Activated T-cell treated with anti-CD3 and anti-CD28 coated beads, Interleukin-2, amount 50 U/mL, for 72 hours (primary cell): ENCODE results near the gene UBASH3B. TPM values are rescaled to one million over a fixed set of nuclear protein-coding genes. Genes with fewer than 3 reads are reported as not detected.
"Not testable (repeated sequence)": the region's sequence is repeated elsewhere in the genome, so short reads cannot be mapped to it uniquely, and the experiment has no call there.

Experiments used
- ATAC-seq, 2 donors: fragments of 150-1000 bp; cut with Tn5 transposase; replicated peaks in 1 of 2; 2 replicates each; pipeline ENCODE4 v1.10.0; 2021; ENCODE audit warnings: moderate library complexity in 2 of 2, mild to moderate bottlenecking in 1 of 2
- DNase-seq, 2 donors: peaks; one replicate each; pipeline ENCODE4 v3.0.0; 2021 to 2022; ENCODE audit warnings: mixed read lengths in 1 of 2
- H3K27ac Mint-ChIP-seq: one replicate; pipeline ENCODE4 v1.8.0; 2022; ENCODE audit warnings: mild to moderate bottlenecking, moderate library complexity, mixed read lengths
- H3K27me3 Mint-ChIP-seq: one replicate; pipeline ENCODE4 v1.8.0; 2022; ENCODE audit warnings: low read depth, mixed read lengths
- H3K36me3 Mint-ChIP-seq, 2 donors: one replicate each; pipeline ENCODE4 v1.8.0; 2022; ENCODE audit warnings: mixed read lengths in 2 of 2, mild to moderate bottlenecking in 1 of 2; ENCODE audit not compliant: insufficient read depth in 2 of 2
- H3K4me1 Mint-ChIP-seq: one replicate; pipeline ENCODE4 v1.8.0; 2022; ENCODE audit warnings: low read depth, mixed read lengths
- H3K4me3 Mint-ChIP-seq, 2 donors: one replicate each; pipeline ENCODE4 v1.8.0; 2022; ENCODE audit warnings: mild to moderate bottlenecking in 2 of 2, mixed read lengths in 2 of 2, moderate library complexity in 2 of 2
- H3K9me3 Mint-ChIP-seq, 2 donors: one replicate each; pipeline ENCODE4 v1.8.0; 2022; ENCODE audit warnings: mixed read lengths in 2 of 2
- total RNA-seq, 2 donors: library from RNA; stranded (reverse); gene quantifications; one replicate each; pipeline ENCODE4 v1.2.3, GENCODE V29; 2022

The UBASH3B gene
- total RNA-seq, 2 donors from 2014 or later: 6.9 to 18.5 TPM

DNA sequence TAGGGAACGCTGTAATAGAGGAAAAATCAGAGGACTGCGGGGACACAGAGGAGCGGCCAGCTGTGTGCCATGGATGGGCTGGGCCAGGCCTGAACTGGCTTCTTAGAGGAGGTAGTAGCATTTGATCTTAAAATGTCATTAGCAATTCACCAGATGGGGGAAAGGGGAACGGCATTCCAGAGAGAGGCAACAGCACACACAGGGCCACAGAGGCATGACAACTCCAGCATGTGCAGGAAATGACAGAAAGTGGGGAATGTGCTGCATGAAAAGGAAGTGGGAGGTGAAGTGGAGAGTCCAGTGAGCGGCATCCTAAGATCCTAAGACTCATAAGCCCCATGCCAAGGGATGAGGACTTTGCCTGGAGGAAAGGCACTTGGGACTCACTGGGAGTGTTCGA lies 69.0 kb downstream of the UBASH3B start:
- H3K4me1 Mint-ChIP-seq: peaks cover 88% of the 10 kb centered on the region
- H3K4me3 Mint-ChIP-seq: peak overlapping the region in 1 of 2 donors; percentile 10
- DNase-seq (no peak), ATAC-seq (no peak)
- no peaks in the 10 kb centered on the region for H3K36me3 Mint-ChIP-seq
- H3K9me3 Mint-ChIP-seq: no peaks in the 10 kb centered on the region
- H3K27me3 Mint-ChIP-seq: peaks cover 10% of the 10 kb centered on the region
- no peak overlapping the region for H3K27ac Mint-ChIP-seq

DNA sequence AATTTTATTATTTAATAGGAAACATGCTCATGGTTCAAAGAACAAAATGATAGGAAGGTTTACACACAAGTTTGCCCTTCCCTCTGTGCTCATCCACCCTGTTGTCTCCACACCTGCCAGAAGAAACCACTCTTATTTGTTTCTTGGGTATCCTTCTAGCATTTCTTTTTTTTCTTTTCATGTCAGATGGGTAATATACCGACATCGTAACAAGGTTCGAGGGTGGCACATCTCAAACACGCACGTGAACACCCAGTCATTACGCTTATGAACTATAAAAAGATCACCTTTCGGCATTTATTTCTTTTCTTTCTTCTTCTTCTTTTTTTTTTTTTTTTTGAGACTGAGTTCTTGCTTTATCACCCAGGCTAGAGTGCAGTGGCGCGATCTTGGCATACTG lies 70.5 kb downstream of the UBASH3B start:
- Mint-ChIP-seq H3K4me1 (peaks cover 75% of the 10 kb centered on the region), H3K27ac (no peak overlapping the region), H3K36me3 (no peaks in the 10 kb centered on the region), H3K9me3 (no peaks in the 10 kb centered on the region), H3K4me3 (peak overlapping the region in 1 of 2 donors; percentile 35), H3K27me3 (no peaks in the 10 kb centered on the region)
- ATAC-seq: no peak
- no peak for DNase-seq

DNA sequence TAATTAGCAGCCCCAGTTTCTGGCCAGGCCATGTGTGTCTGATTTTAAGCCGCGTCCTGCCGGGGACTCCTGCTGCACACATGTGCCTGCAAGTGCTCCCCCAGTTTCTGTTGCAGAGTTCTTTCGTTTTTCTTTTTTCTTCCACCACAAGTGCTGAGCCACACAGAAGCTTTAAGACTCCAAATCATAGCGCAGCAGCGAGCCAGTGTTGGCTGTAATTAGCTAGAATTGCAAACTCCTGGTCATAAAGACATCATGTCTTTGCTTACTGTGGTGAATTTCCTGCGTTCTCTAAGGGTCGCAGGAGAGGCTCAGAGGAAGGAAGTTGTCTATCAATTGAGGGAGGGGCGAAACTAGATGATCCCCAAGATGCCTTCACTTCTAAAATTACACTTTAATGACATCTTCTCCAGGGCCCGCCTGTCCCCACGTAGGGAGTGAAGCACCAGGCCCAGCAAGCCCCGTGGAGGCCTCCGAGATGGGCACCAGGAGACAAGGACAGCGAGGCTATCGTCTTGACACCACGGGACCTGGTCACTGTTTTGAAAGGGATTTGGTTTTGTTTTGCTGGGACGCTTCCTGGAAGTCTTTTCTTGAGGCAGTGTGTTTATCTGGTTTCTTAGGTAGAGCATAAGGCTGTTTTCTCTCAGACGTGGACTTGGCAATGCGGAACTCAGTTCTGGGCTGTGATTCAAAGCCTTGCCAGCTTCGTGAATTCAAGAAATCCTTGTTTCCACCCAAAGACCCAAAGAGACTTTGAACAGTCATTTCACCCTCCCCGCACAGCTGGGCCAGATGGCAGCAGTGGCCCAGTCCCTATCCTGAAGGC lies 71.8 kb downstream of the UBASH3B start:
- peaks cover 65% of the 10 kb centered on the region for H3K4me1 Mint-ChIP-seq
- no peaks in the 10 kb centered on the region for H3K36me3 Mint-ChIP-seq
- H3K9me3 Mint-ChIP-seq: no peaks in the 10 kb centered on the region
- DNase-seq (peak; percentile 46 to 55), ATAC-seq (peak; percentile 66 to 75)
- peak overlapping the region; percentile 66 for H3K27ac Mint-ChIP-seq
- peak overlapping the region; percentile 79 to 88 for H3K4me3 Mint-ChIP-seq
- no peaks in the 10 kb centered on the region for H3K27me3 Mint-ChIP-seq

DNA sequence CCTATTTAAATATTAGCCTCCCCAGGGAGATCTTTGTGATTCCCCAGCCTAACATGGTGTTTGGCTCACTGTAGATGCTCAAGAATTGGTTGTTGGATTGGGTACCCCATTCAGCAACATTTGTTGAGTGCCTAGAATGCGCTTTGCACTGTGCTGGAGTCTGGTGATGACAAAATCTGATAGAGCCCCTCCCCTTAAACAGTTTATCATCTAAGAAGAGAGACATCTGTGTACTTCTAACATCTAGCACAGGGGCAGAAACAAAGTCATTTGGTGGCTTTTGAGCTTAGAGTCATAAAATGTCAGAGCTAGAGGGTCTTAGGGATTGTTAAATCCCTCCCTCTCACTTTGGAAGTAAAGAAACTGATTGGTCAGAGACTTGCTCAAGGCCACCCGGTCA lies 73.0 kb downstream of the UBASH3B start:
- H3K36me3 Mint-ChIP-seq: no peaks in the 10 kb centered on the region
- no peak overlapping the region for H3K27ac Mint-ChIP-seq
- H3K27me3 Mint-ChIP-seq: no peaks in the 10 kb centered on the region

DNA sequence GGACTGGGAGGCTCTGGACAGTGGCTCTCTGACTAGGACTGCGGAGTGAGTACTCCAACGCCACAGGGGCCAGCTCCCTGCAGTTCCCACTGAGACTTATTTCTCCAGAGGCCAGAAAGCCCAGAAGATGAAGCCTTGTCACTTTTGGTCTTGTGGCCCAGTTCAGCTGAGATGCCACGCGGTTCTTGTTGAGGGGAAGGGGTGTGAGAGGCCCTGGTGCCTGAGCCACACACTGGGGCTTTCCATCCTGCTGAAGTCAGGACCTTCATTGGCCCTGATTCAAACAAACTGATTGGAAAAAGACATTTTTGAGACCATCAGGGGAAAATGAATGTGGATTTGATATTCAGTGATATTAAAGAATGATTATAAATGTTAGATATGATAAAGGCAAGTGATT lies 73.6 kb downstream of the UBASH3B start:
- Mint-ChIP-seq H3K27me3 (no peaks in the 10 kb centered on the region), H3K9me3 (peaks cover 0 to 1% of the 10 kb centered on the region in 2 donors), H3K36me3 (no peaks in the 10 kb centered on the region), H3K4me3 (peak overlapping the region in 1 of 2 donors; percentile 13), H3K27ac (no peak overlapping the region), H3K4me1 (peaks cover 64% of the 10 kb centered on the region)
- ATAC-seq (no peak), DNase-seq (no peak)

More for the DNA sequence above, 73.0 kb downstream of the UBASH3B start:
- ATAC-seq: no peak
- Mint-ChIP-seq H3K4me1 (peaks cover 67% of the 10 kb centered on the region), H3K9me3 (peaks cover 0 to 1% of the 10 kb centered on the region in 2 donors), H3K4me3 (peak overlapping the region in 1 of 2 donors; percentile 63)
- no peak for DNase-seq

DNA sequence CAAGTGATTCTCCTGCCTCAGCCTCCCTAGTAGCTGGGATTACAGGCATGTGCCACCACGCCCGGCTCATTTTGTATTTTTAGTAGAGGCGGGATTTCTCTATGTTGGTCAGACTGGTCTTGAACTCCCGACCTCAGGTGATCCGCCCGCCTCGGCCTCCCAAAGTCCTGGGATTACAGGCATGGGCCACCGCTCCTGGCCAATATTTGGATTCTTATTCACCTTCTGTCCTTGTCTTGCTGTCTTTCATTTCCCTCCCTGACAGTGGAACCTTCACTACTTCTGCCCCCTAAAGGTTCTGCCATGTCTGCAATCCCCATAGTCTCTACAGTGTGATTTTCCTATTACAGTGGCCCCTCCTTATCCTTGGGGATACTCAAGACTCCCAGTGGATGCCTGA lies 75.2 kb downstream of the UBASH3B start:
- peaks cover 61% of the 10 kb centered on the region for H3K4me1 Mint-ChIP-seq
- not testable (repeated sequence) for H3K36me3 Mint-ChIP-seq, H3K27ac Mint-ChIP-seq, H3K4me3 Mint-ChIP-seq, H3K9me3 Mint-ChIP-seq, DNase-seq, ATAC-seq, H3K27me3 Mint-ChIP-seq

DNA sequence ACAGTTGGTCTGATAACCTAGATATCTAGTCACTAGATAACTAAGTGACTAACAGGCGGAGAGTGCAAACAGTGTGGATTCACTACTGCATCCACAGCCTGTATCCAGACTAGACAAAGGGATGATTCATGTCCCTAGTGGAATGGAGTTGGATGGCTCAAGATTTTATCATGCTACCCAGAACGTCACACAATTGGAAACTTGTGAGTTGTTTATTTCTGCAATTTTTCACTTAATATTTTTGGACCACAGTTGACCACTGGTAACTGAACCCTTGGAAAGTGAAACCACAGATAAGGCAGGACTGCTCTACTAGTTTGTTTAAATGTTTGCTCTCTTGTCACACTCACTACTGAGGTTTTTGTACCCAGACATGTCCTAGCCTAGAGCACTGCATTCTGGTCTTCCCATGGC lies 76.0 kb downstream of the UBASH3B start:
- Mint-ChIP-seq H3K9me3 (peaks cover 0 to 1% of the 10 kb centered on the region in 2 donors), H3K4me3 (no peak overlapping the region), H3K27me3 (no peaks in the 10 kb centered on the region), H3K27ac (no peak overlapping the region), H3K4me1 (peaks cover 53% of the 10 kb centered on the region), H3K36me3 (no peaks in the 10 kb centered on the region)
- ATAC-seq (no peak), DNase-seq (no peak)

DNA sequence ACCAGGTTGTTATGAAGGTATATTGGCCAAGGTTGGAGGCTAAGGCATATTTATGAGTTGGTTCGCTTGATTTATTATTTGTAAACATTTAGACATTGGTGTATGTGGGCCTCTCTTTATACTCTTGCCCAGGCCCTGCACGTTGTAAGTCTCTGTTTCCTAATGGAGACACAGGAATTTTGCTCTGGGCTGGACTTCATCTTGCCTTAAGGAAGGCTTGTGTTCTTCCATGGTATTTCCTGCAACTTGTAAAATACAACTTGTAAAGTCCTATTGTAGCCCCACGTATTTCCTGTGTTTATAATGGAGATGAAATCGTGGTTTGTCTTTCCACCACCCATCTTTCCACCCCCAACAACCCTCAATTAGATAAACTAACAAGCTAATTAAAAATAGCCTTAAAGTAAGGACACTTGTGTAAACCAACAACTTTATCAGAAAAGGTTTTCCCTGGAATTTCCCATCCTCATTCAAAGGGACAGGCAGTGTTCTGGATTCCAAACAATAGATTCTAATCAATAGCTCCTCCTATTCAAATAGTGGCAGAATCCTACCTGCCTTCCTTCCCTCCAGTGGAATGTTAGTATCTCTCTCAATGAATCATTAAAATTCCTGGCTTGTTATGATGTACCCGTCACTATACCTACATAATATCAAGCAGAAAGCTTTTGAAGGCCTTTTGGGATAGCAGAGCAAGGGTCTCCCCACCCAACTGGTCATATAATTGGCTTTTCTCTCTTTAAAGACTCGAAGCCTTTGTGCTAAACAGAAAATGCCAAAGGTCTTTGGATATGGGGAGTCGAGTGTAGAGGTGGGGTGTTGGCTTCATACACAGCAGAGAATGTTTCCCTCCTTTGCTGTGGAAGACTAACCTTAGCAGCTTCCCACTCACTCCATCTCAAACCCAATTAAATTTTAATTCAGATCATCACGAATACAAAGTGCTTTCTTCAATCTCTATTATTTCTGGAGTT lies 77.1 kb downstream of the UBASH3B start:
- H3K27ac Mint-ChIP-seq: no peak overlapping the region
- peaks cover 42% of the 10 kb centered on the region for H3K4me1 Mint-ChIP-seq

DNA sequence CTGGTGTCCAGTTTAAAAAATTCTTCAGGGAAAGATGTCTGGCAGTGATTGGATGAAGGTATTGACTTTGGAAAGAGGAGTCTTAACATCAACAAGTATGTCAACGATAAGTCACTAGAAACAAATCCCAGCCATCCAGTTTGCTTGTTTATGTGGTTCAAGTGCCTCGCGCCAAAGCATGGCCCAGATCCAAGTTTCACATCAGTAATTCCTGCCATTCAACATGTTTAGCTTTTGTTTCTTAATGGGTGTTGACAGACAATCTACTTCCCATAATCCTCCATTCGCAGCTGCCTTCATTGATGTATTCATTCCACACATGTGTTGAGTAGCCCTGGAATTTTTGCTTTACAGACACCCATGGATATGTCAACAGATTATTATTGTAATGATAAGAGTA lies 77.8 kb downstream of the UBASH3B start:
- ATAC-seq (no peak), DNase-seq (no peak)
- no peak overlapping the region for H3K4me3 Mint-ChIP-seq
- peaks cover 35% of the 10 kb centered on the region for H3K4me1 Mint-ChIP-seq
- no peaks in the 10 kb centered on the region for H3K27me3 Mint-ChIP-seq
- peaks cover 0 to 1% of the 10 kb centered on the region in 2 donors for H3K9me3 Mint-ChIP-seq
- H3K27ac Mint-ChIP-seq: no peak overlapping the region
- H3K36me3 Mint-ChIP-seq: no peaks in the 10 kb centered on the region

More for the DNA sequence above, 77.1 kb downstream of the UBASH3B start:
- Mint-ChIP-seq H3K9me3 (peaks cover 0 to 1% of the 10 kb centered on the region in 2 donors), H3K27me3 (no peaks in the 10 kb centered on the region), H3K4me3 (peak overlapping the region in 1 of 2 donors; percentile 15), H3K36me3 (no peaks in the 10 kb centered on the region)
- DNase-seq (no peak), ATAC-seq (no peak)

DNA sequence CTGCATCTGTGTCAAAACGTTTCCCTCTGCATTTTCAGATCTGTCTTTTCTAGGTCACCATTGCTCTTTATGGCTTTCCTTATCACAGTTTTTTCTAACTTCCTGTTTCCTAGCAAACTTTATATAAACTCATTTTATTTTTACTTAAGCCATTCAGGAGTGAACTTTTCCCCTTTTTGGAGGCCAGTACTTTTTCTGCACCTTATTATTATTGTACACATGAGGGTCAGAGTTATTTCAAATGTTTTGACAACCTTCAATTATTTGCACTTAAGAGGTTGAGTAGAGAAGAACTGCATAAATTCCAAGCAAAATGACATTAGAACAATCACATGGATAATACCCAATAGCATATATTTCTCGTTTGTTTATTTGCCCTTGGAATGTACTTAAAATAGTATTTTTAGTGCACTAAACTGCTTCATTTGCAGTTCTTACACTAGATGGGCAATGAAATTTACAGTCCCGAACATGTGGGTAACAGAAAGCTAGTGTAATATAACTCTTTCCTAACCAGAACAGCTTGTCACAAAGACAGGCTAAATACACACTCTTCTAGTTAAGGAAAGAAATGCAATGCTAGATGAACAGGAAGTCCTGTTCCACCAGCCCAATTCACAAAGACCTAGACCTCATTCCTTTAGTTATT lies 79.5 kb downstream of the UBASH3B start:
- Mint-ChIP-seq H3K36me3 (no peaks in the 10 kb centered on the region), H3K27ac (no peak overlapping the region), H3K4me3 (no peak overlapping the region), H3K9me3 (peaks cover 0 to 1% of the 10 kb centered on the region in 2 donors), H3K27me3 (no peaks in the 10 kb centered on the region), H3K4me1 (peaks cover 24% of the 10 kb centered on the region)
- ATAC-seq (no peak), DNase-seq (no peak)

DNA sequence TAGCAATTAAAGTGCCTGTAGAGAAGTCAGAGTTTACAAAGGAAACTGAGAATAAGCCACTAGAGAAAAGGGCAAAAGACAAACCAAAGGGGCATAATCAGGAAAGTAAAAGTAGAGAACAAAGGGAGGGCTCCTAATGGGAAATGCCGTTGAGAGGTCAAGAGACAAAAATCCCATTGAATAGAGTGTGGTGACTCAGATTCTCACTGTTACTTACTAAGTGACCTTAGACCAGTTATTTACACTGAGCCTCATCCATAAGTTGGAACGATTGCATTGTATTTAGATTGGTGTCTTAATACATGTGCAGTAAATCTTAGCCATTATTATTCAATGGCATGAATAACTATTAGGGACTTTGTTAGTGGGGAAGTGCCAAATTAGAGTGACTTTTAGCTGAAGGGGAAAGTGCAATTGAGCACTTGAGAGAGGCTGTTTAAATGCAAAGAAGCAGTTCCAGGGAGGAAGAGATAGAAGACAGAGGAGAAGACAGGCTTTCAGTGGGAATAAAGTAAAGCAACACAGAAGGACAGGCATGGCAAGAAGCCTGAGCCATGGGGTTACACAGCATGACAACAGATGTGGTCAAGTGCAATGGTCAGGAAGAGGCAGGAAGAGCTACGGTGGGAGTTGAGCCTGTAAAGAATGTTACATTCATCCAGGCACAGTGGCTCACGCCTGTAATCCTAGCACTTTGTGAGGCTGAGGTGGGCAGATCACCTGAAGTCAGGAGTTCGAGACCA lies 82.6 kb downstream of the UBASH3B start:
- ATAC-seq: no peak
- DNase-seq: no peak
- peaks cover 0 to under 1% of the 10 kb centered on the region in 2 donors for H3K9me3 Mint-ChIP-seq
- no peaks in the 10 kb centered on the region for H3K27me3 Mint-ChIP-seq
- no peaks in the 10 kb centered on the region for H3K36me3 Mint-ChIP-seq
- H3K4me3 Mint-ChIP-seq: no peak overlapping the region
- H3K4me1 Mint-ChIP-seq: peaks cover 15% of the 10 kb centered on the region
- H3K27ac Mint-ChIP-seq: no peak overlapping the region

DNA sequence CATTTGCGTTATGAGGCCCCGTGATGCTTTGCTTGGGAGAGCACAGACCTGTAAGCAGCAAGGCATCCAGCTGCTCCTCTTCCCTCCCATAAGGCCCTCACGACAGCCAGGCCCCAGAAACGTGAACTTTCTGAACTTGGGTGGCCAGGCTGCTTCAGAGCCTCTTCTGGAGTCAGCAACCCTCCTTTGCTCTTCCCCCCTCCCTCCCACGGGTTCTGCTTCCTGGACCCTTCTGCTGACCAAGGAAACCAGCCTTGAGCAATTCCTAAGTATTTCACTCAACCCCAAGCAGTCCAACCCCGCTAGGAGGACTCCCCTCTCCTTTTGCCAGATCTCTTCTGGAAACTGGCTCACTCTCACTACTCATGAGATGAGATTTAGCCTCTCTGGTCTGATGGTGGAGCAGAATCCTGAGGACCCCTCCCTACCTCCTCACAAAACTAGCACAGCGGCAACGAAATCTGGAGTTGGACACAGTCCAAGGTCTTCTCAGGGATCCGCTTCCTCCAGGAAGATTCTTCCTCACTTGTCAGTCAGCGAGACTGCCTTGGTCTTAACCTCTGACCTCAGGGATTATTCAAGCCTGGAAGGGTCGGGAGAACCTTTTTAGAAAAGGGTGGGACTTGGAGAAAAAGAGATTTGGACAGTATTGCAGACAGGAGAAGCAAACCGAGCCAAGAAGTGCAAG lies 86.2 kb downstream of the UBASH3B start:
- Mint-ChIP-seq H3K36me3 (peaks cover 0 to 2% of the 10 kb centered on the region in 2 donors), H3K27ac (no peak overlapping the region), H3K9me3 (no peaks in the 10 kb centered on the region), H3K4me1 (no peaks in the 10 kb centered on the region), H3K4me3 (no peak overlapping the region), H3K27me3 (peaks cover 5% of the 10 kb centered on the region)
- ATAC-seq: no peak
- no peak for DNase-seq
